ENCODE measurements around the gene PLCB1. TPM values are rescaled to one million over a fixed set of nuclear protein-coding genes. Genes with fewer than 3 reads are reported as not detected.
"Not testable (repeated sequence)": the region's sequence is repeated elsewhere in the genome, so short reads cannot be mapped to it uniquely, and the experiment has no call there.

Gene PLCB1
- polyA plus RNA-seq, 1 donor from 2014 or later = 0.28 TPM

DNA sequence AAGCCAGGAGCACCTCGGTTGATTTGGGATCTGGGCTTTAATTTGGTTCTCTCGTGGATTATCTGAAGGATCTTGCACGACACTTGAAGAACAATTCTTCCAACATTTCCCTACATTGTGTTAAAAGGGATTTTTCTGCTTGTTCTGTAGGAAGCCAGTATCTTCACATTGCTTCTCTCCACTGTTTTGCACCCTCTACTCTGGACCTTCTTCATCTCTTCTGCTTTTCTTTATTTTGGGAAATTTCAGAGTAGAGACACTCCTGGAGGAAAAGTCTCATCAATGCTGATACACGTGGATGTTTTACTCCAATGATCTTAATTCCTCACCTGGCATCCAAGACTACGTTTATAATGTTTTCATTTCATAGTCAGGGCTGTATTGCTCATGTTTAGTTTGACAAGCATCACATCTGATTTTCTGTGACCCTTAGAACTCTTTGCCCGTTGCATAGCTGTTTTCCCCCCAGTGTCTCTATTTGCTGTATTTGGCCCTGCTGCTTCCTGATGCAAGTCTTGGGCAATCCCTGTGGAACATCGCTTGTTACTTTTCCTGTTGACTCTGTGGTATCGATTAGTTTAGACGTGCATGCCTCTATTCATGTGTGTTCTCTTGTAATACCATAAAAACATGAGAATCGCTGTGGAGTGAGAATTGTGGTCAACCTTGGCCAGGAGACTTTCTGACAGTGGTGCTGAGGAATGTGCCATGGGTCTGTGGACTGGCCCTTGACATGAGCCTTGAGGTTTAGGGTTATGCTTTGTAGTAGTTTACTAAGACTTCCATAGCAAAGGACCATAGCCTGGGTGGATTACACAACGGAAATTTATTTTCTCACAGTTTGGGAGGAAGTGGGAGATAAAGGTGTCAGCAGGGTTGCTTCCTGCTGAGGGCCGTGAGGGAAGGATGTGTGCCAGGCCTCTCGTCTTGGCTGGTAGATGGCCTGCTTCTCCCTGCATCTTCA lies 12.5 kb downstream of the PLCB1 start:
- H3K4me3 Mint-ChIP-seq = no peak overlapping the region
- peaks cover 5% of the 10 kb centered on the region for H3K27me3 Mint-ChIP-seq
- no peak overlapping the region for H3K27ac Mint-ChIP-seq
- peaks cover 0 to 6% (median 0%) of the 10 kb centered on the region in 3 donors for H3K4me1 Mint-ChIP-seq
- no peaks in the 10 kb centered on the region for H3K36me3 Mint-ChIP-seq
- no peaks in the 10 kb centered on the region for H3K9me3 Mint-ChIP-seq

- H3K9me3 Mint-ChIP-seq = no peaks in the 10 kb centered on the region
- H3K4me3 Mint-ChIP-seq = no peak overlapping the region
- H3K4me1 Mint-ChIP-seq = peaks cover 0 to 6% (median 0%) of the 10 kb centered on the region in 3 donors
- H3K27ac Mint-ChIP-seq = no peak overlapping the region
- H3K36me3 Mint-ChIP-seq = no peaks in the 10 kb centered on the region
- peaks cover 5% of the 10 kb centered on the region for H3K27me3 Mint-ChIP-seq
These were observed 13.4 kb downstream of the PLCB1 start for GRCh38 chr20:8145246-8146168.

DNA sequence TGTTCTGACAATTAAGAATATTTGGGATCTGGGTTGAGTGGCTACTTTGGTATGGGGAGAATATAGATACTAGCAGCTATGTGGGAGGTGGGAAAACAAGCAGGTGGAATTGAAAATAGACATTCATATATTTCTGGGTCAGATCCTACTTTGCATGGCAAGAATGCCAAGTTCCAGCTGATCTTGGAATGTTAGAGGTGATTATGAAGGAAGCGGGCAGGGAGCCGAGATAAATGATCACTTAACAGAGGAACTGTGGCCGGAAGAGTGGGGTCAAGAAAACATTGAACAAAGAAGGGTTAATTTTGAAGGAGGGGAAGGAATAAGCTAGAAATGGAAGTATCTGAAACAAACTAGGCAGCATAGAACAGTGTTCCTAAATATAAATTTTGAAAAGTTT lies 15.4 kb downstream of the PLCB1 start:
- no peaks in the 10 kb centered on the region for H3K36me3 Mint-ChIP-seq

GRCh38 chr20:8148501-8148900 lies 16.4 kb downstream of the PLCB1 start:
- Mint-ChIP-seq H3K27me3 (peaks cover under 1% of the 10 kb centered on the region), H3K27ac (no peak overlapping the region), H3K4me1 (peaks cover 0 to 3% (median 1%) of the 10 kb centered on the region in 3 donors), H3K9me3 (no peaks in the 10 kb centered on the region), H3K36me3 (no peaks in the 10 kb centered on the region), H3K4me3 (no peak overlapping the region)

More for the DNA sequence above, 15.4 kb downstream of the PLCB1 start:
- Mint-ChIP-seq H3K4me3 (no peak overlapping the region), H3K27ac (no peak overlapping the region), H3K9me3 (no peaks in the 10 kb centered on the region), H3K4me1 (peaks cover 0 to 6% (median 0%) of the 10 kb centered on the region in 3 donors), H3K27me3 (peaks cover 2% of the 10 kb centered on the region)

GRCh38 chr20:8150591-8150990 lies 18.5 kb downstream of the PLCB1 start:
- H3K4me3 Mint-ChIP-seq = no peak overlapping the region
- H3K36me3 Mint-ChIP-seq = no peaks in the 10 kb centered on the region
- H3K4me1 Mint-ChIP-seq = peaks cover 0 to 3% (median 2%) of the 10 kb centered on the region in 3 donors
- H3K9me3 Mint-ChIP-seq = no peaks in the 10 kb centered on the region
- H3K27me3 Mint-ChIP-seq = no peaks in the 10 kb centered on the region
- H3K27ac Mint-ChIP-seq = no peak overlapping the region

GRCh38 chr20:8151372-8151771 lies 19.3 kb downstream of the PLCB1 start:
- Mint-ChIP-seq H3K36me3 (no peaks in the 10 kb centered on the region), H3K27ac (no peak overlapping the region), H3K4me1 (peaks cover 0 to 3% (median 2%) of the 10 kb centered on the region in 3 donors), H3K4me3 (no peak overlapping the region), H3K27me3 (no peaks in the 10 kb centered on the region), H3K9me3 (no peaks in the 10 kb centered on the region)

- peaks cover 0 to 3% (median 2%) of the 10 kb centered on the region in 3 donors for H3K4me1 Mint-ChIP-seq
- H3K36me3 Mint-ChIP-seq = no peaks in the 10 kb centered on the region
- no peak overlapping the region for H3K4me3 Mint-ChIP-seq
- H3K9me3 Mint-ChIP-seq = no peaks in the 10 kb centered on the region
- H3K27ac Mint-ChIP-seq = no peak overlapping the region
- no peaks in the 10 kb centered on the region for H3K27me3 Mint-ChIP-seq
These were observed 20.1 kb downstream of the PLCB1 start for GRCh38 chr20:8152183-8152582.

- Mint-ChIP-seq H3K27ac (no peak overlapping the region), H3K4me3 (no peak overlapping the region), H3K27me3 (no peaks in the 10 kb centered on the region), H3K4me1 (peaks cover 0 to 2% (median 0%) of the 10 kb centered on the region in 3 donors), H3K9me3 (no peaks in the 10 kb centered on the region), H3K36me3 (no peaks in the 10 kb centered on the region)
These were observed 20.8 kb downstream of the PLCB1 start for GRCh38 chr20:8152847-8153246.

DNA sequence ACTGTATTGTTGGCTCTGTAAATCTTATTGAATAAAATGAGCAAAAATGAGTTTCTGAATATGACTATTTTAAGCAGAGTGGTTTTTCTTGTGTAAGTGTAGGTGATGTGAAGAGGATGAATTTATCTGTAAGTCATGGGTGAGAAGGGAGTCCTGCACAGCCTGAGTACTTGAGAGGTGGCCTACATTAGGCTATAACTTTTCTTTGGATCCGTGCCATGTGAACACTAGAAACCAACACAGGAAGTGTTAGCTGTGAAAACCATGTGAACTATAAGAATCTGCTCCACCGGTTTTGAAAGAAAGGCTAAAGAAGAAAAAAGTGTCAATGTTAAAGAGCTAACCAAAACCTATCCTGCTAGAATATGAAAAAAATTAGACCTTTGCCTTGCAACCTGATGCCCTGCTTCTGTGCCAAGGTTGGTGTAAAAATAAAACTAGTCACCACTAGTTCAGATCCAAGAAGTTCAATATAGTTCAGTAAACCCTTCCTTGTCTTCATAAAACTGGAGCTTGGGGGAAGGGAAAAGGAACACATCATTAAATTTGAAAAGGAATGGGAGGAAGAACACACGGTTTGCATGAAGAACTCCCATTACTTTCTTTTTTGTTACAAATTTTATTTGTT lies 21.3 kb downstream of the PLCB1 start:
- H3K36me3 Mint-ChIP-seq = no peaks in the 10 kb centered on the region
- H3K4me1 Mint-ChIP-seq = peaks cover 0 to 2% (median 0%) of the 10 kb centered on the region in 3 donors
- no peak overlapping the region for H3K27ac Mint-ChIP-seq
- H3K9me3 Mint-ChIP-seq = peaks cover 0 to 3% (median 0%) of the 10 kb centered on the region in 3 donors
- peaks cover 2% of the 10 kb centered on the region for H3K27me3 Mint-ChIP-seq
- H3K4me3 Mint-ChIP-seq = no peak overlapping the region

DNA sequence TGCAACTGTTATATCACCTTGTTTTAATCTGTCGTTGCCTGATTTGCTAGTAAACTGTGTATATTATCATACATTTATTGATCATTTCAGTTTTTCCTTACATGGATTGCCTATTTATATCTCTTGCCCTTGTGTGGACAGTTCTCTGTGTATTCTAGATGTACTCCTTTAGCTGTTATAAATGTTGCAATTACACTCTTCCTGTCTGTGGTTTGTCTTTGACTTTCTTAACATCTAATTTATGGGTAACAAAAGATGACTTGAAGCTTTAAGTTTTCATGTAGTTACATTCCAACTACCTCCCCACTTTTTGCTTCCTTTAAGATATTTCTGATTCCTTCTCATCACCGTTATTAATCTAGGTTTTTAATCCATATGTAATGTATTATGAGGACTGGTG lies 22.6 kb downstream of the PLCB1 start:
- H3K9me3 Mint-ChIP-seq = peaks cover 0 to 3% (median 0%) of the 10 kb centered on the region in 3 donors
- H3K4me1 Mint-ChIP-seq = peaks cover 0 to 2% (median 0%) of the 10 kb centered on the region in 3 donors
- H3K27ac Mint-ChIP-seq = no peak overlapping the region
- H3K27me3 Mint-ChIP-seq = peaks cover 2% of the 10 kb centered on the region
- H3K36me3 Mint-ChIP-seq = no peaks in the 10 kb centered on the region
- H3K4me3 Mint-ChIP-seq = no peak overlapping the region

- H3K27me3 Mint-ChIP-seq = peaks cover 2% of the 10 kb centered on the region
- H3K36me3 Mint-ChIP-seq = no peaks in the 10 kb centered on the region
- H3K27ac Mint-ChIP-seq = no peak overlapping the region
- H3K4me1 Mint-ChIP-seq = peaks cover 0 to 2% (median 0%) of the 10 kb centered on the region in 3 donors
- no peak overlapping the region for H3K4me3 Mint-ChIP-seq
- H3K9me3 Mint-ChIP-seq = peaks cover 0 to 7% (median 2%) of the 10 kb centered on the region in 3 donors
These were observed 23.2 kb downstream of the PLCB1 start for GRCh38 chr20:8155229-8155628.

DNA sequence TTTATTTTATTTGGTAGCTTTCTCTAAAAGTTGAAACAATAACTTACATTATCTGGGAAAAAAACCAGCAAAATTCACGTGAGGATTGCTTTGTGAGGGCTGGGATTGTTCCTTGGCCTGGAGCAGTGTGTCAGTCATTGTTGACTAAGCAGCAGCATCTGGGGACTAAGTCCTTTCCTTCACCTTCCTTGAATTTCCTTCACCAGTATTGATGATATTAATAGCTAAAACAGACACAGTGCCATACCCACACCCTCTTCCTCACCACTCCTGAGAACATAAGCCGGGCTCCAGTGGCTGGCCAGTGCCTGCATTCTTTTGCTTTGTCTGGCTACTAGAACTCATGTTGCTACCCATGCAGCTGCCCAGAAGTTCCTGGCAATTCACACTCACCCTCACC lies 23.7 kb downstream of the PLCB1 start:
- Mint-ChIP-seq H3K27me3 (peaks cover 2% of the 10 kb centered on the region), H3K4me1 (peaks cover 0 to 2% (median 0%) of the 10 kb centered on the region in 3 donors), H3K9me3 (peaks cover 0 to 8% (median 2%) of the 10 kb centered on the region in 3 donors), H3K4me3 (no peak overlapping the region), H3K27ac (no peak overlapping the region), H3K36me3 (no peaks in the 10 kb centered on the region)

GRCh38 chr20:8156235-8157079 lies 24.4 kb downstream of the PLCB1 start:
- peaks cover 0 to 8% (median 2%) of the 10 kb centered on the region in 3 donors for H3K9me3 Mint-ChIP-seq
- H3K36me3 Mint-ChIP-seq = no peaks in the 10 kb centered on the region
- H3K4me1 Mint-ChIP-seq = peaks cover 0 to 2% (median 0%) of the 10 kb centered on the region in 3 donors
- H3K4me3 Mint-ChIP-seq = no peak overlapping the region
- peaks cover 2% of the 10 kb centered on the region for H3K27me3 Mint-ChIP-seq
- no peak overlapping the region for H3K27ac Mint-ChIP-seq

- not testable (repeated sequence) for H3K4me1 Mint-ChIP-seq, H3K9me3 Mint-ChIP-seq, H3K27me3 Mint-ChIP-seq
These were observed 27.2 kb downstream of the PLCB1 start for GRCh38 chr20:8159217-8159616.

More at GRCh38 chr20:8159217-8159616, 27.2 kb downstream of the PLCB1 start:
- H3K36me3 Mint-ChIP-seq, H3K27ac Mint-ChIP-seq, H3K4me3 Mint-ChIP-seq: not testable (repeated sequence)

All from IgD-negative memory B cell (primary cell).